ENCODE data around the gene G3BP2. TPM values are rescaled to one million over a fixed set of nuclear protein-coding genes. Genes with fewer than 3 reads are reported as not detected.

The G3BP2 gene
- total RNA-seq, 4 donors from 2014 or later: 51.5 to 90.2 (median 65.1) TPM

DNA sequence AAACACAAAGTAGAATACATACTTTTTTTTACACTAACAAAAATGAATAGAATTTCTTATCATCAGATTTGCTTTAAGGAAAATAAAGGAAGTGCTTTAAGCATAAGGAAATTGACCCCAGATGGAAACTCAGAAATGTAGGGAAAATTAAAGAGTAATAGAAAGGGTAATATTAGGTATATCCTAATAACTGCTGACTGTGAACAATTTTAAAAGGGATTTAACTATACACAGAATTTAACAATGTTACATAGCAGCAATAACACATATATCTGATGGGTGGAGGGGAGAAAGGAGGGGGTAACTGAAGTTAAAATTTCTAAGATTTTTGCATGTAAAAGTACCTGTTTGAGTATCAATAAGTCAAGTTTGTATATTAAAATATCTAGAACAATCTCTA lies 51.5 kb downstream of the G3BP2 start:
- Histone ChIP-seq H3K27me3 (no peaks in the 10 kb centered on the region), H3K4me1 (no peaks in the 10 kb centered on the region), H3K27ac (no peak overlapping the region), H3K4me3 (no peak overlapping the region), H3K9me3 (no peaks in the 10 kb centered on the region), H3K36me3 (no peaks in the 10 kb centered on the region)
- no peak for DNase-seq
- TF ChIP-seq, protein P1, sequence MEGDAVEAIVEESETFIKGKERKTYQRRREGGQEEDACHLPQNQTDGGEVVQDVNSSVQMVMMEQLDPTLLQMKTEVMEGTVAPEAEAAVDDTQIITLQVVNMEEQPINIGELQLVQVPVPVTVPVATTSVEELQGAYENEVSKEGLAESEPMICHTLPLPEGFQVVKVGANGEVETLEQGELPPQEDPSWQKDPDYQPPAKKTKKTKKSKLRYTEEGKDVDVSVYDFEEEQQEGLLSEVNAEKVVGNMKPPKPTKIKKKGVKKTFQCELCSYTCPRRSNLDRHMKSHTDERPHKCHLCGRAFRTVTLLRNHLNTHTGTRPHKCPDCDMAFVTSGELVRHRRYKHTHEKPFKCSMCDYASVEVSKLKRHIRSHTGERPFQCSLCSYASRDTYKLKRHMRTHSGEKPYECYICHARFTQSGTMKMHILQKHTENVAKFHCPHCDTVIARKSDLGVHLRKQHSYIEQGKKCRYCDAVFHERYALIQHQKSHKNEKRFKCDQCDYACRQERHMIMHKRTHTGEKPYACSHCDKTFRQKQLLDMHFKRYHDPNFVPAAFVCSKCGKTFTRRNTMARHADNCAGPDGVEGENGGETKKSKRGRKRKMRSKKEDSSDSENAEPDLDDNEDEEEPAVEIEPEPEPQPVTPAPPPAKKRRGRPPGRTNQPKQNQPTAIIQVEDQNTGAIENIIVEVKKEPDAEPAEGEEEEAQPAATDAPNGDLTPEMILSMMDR (IDR thresholded peaks at IDR 0.05): no peak
- no peak for TF ChIP-seq POLR2A (IDR thresholded peaks at IDR 0.05)
- intact Hi-C loops (cut with DNase I): no loop called here

DNA sequence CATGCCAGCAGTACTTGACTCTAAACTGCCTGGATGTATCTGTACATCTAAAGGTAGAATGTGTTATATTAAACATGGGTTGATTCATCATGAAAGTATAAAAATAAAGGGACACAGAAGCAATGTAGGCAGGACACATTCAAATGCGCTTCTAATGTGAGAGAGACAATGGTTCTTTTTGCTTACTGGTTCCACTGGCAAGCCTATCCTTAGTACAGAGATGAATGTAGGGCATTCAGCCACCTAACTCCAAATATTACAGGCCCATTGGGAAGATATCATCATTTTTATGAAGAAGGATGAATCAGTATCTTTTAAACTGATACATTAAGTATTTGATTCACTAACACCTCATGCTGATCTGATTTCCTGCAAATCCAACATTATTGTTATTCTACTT lies 60.9 kb downstream of the G3BP2 start:
- TF ChIP-seq, protein P1 (IDR thresholded peaks at IDR 0.05): no peak
- no peak for TF ChIP-seq POLR2A (IDR thresholded peaks at IDR 0.05)
- Histone ChIP-seq H3K4me1 (no peaks in the 10 kb centered on the region), H3K9me3 (no peaks in the 10 kb centered on the region), H3K4me3 (no peak overlapping the region), H3K27ac (no peak overlapping the region), H3K36me3 (no peaks in the 10 kb centered on the region), H3K27me3 (no peaks in the 10 kb centered on the region)
- intact Hi-C loops (cut with DNase I): no loop called here
- WGBS, 2 donors: 85 to 90% methylated on average over 1 of the region's 1 CpG
- DNase-seq: no peak

DNA sequence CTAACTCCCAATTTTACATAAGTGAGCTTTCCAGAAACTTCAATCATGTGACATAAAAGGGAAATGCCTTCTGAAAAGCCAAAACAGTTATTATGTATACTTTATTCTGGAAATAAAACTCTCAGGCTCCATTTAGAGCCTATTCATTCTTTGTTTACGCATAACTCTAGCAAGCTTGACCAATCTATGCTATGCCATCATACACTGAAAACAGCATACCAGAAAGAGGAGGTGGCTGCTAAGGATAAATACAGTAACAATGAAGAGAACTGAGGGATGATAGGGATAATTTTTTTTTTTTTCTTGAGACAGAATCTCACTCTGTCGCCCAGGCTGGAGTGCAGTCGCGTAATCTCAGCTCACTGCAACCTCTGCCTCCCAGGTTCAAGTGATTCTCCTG lies 67.3 kb downstream of the G3BP2 start:
- 89 to 95% methylated on average over 4 of the region's 4 CpGs for WGBS, 2 donors
- TF ChIP-seq, protein P1 (IDR thresholded peaks at IDR 0.05): no peak
- no peak for TF ChIP-seq POLR2A (IDR thresholded peaks at IDR 0.05)
- no peaks in the 10 kb centered on the region for H3K4me1 ChIP-seq

DNA sequence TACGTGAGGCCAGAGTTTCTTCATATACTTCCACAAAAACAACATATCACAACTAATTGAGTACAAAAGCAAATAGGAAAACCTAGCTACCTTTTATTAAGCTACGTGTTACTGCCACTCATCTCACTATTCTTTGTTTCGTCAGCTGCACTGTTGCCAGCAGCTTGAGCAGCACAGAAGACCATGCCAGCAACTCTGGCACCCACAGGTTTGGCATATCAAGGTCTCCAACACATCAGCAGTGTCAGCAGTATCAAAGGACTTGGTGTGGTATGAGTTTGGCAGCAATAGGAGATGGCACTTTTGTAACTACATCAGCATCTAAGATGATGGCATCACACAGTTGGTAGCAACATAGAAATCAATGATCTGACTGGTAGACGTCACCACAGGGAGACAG lies 73.6 kb downstream of the G3BP2 start:
- TF ChIP-seq POLR2A (IDR thresholded peaks at IDR 0.05): no peak
- TF ChIP-seq, protein P1 (IDR thresholded peaks at IDR 0.05): no peak
- intact Hi-C loops (cut with DNase I): no loop called here
- no peaks in the 10 kb centered on the region for H3K27me3 ChIP-seq
- H3K9me3 ChIP-seq: no peaks in the 10 kb centered on the region
- 80 to 88% methylated on average over 4 of the region's 4 CpGs for WGBS, 2 donors
- no peak for DNase-seq
- H3K4me1 ChIP-seq: no peaks in the 10 kb centered on the region
- no peak overlapping the region for H3K27ac ChIP-seq
- H3K4me3 ChIP-seq: no peak overlapping the region
- H3K36me3 ChIP-seq: no peaks in the 10 kb centered on the region

More for the DNA sequence above, 67.3 kb downstream of the G3BP2 start:
- H3K4me3 ChIP-seq: no peak overlapping the region
- H3K9me3 ChIP-seq: no peaks in the 10 kb centered on the region
- no peaks in the 10 kb centered on the region for H3K27me3 ChIP-seq
- DNase-seq: no peak
- intact Hi-C loops (cut with DNase I): no loop called here
- H3K27ac ChIP-seq: no peak overlapping the region
- no peaks in the 10 kb centered on the region for H3K36me3 ChIP-seq

DNA sequence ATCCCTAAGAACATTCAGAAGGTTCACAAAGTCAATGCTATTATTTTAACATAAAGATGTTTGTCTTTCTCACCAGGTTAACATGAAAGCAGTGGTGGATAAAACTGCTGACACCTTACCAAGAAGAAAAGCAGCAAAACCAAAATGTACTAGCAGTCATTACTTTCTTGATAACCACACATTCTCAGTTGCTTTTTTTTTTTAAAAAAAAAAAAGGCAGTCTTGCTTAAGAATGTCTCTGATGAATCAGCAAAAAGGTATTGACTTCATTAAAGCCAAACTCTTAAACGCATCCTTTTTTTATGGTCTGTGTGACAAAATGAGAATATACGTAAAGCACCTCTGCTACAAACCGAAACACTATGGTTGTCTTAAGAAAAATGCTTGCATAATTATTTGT lies 74.8 kb downstream of the G3BP2 start:
- Histone ChIP-seq H3K27me3 (no peaks in the 10 kb centered on the region), H3K4me1 (no peaks in the 10 kb centered on the region), H3K36me3 (no peaks in the 10 kb centered on the region), H3K9me3 (no peaks in the 10 kb centered on the region), H3K27ac (no peak overlapping the region), H3K4me3 (no peak overlapping the region)
- intact Hi-C loops (cut with DNase I): no loop called here
- WGBS, 2 donors: 57 to 64% methylated on average over 3 of the region's 3 CpGs
- TF ChIP-seq POLR2A (IDR thresholded peaks at IDR 0.05): no peak
- TF ChIP-seq, protein P1 (IDR thresholded peaks at IDR 0.05): no peak
- no peak for DNase-seq

Data from esophagus squamous epithelium (tissue), 5 donors.